Measurements from ENCODE around the gene TAC4. TPM values are rescaled to one million over a fixed set of nuclear protein-coding genes. Genes with fewer than 3 reads are reported as not detected.

The TAC4 gene
- total and polyA plus RNA-seq, 2 of the 13 experiments (the other 11 are each of a cell fraction or from before 2014, with no cell fraction given) = not detected

DNA sequence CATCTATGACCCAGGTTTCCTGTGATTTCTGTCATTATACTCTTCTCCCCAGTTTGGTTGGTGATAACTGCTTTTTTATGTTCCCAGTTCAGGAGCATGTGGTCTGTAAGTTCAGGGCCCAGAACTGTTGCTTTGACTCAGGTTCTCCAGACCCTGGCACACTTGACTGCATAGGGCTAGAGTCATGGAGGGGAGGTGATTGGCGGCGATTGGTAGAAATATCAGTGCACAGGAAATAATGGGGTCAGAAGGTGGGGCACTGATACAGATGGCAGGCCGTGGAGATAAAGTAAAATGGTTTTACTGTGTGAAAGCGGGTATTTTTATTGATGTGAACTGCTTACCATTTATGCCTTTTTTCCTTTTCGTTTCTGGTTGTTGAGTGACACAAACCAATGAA, 28.7 kb downstream of the TAC4 start:
- Histone ChIP-seq H3K9ac (ENCODE audit: insufficient read depth, low read depth, low read length) (no peak overlapping the region), H3K36me3 (replicated peaks in 1 of 2; ENCODE audit: control insufficient read depth in 1 of 2, insufficient read depth in 2 of 2, low read length in 2 of 2) (peaks cover 51 to 89% of the 10 kb centered on the region in 2 experiments), H3K4me1 (ENCODE audit: insufficient read depth, low read length) (no peaks in the 10 kb centered on the region), H3K9me3 (ENCODE audit: low read length) (no peaks in the 10 kb centered on the region), H3K27ac (ENCODE audit: extremely low read length, insufficient read depth, low read length) (no peak overlapping the region), H3K79me2 (ENCODE audit: insufficient read depth, low read length) (no peaks in the 10 kb centered on the region), H3K27me3 (ENCODE audit: control insufficient read depth in 1 of 2, insufficient read depth in 2 of 2, low read length in 2 of 2) (no peaks in the 10 kb centered on the region), H2AFZ (ENCODE audit: low read length) (no peak overlapping the region), H3K4me2 (ENCODE audit: low read depth, low read length) (no peak overlapping the region), H3K4me3 (replicated peaks in 1 of 3; ENCODE audit: insufficient read depth in 1 of 3, low read depth in 2 of 3, low read length in 3 of 3) (no peak overlapping the region), H4K20me1 (ENCODE audit: insufficient read depth, low read length) (no peaks in the 10 kb centered on the region)
- intact Hi-C loops (cut with micrococcal nuclease; ENCODE audit: unreplicated experiment) = no loop called here
- no TSS peak for BruUV-seq (replicated peaks)
- in situ Hi-C loops (cut with HindIII; ENCODE audit: extremely low pct_ligation_motif_present, low pct_unique_long_range_greater_than_20kb) = no loop called here
- 97% methylated on average over 5 of the region's 5 CpGs for WGBS (ENCODE audit: low lambda C conversion rate)
- DNase-seq (ENCODE audit: low spot score) (no peak), ATAC-seq (no peak), FAIRE-seq (no peak)
- POLR2A ChIA-PET = no interaction called here
- TF ChIP-seq RBM22 (optimal IDR thresholded peaks at IDR 0.05; ENCODE audit: low read length) = peak; percentile 38
- TF ChIP-seq, protein P1, sequence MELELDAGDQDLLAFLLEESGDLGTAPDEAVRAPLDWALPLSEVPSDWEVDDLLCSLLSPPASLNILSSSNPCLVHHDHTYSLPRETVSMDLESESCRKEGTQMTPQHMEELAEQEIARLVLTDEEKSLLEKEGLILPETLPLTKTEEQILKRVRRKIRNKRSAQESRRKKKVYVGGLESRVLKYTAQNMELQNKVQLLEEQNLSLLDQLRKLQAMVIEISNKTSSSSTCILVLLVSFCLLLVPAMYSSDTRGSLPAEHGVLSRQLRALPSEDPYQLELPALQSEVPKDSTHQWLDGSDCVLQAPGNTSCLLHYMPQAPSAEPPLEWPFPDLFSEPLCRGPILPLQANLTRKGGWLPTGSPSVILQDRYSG (CRISPR knock-in tag; IDR thresholded peaks at IDR 0.05) = no peak
- TF ChIP-seq ZFP36L1 (CRISPR knock-in tag; IDR thresholded peaks at IDR 0.05) = no peak
- no peak for TF ChIP-seq FLYWCH1 (CRISPR knock-in tag; IDR thresholded peaks at IDR 0.05)
- TF ChIP-seq ESRRA (CRISPR knock-in tag; IDR thresholded peaks at IDR 0.05; ENCODE audit: low read depth) = no peak
- no peak for TF ChIP-seq SOX5 (CRISPR knock-in tag; IDR thresholded peaks at IDR 0.05; ENCODE audit: borderline replicate concordance)
- TF ChIP-seq ZNF30 (CRISPR knock-in tag; IDR thresholded peaks at IDR 0.05) = no peak
- TF ChIP-seq ZFP36L2 (CRISPR knock-in tag; IDR thresholded peaks at IDR 0.05) = no peak
- CTCF ChIA-PET (ENCODE audit: low intra/inter-chr PET ratio, low total read pairs) = no interaction called here

GRCh38 chr17:49817993-49818392, 29.9 kb downstream of the TAC4 start:
- WGBS (ENCODE audit: low lambda C conversion rate) = 100% methylated on average over 4 of the region's 4 CpGs
- in situ Hi-C loops (cut with HindIII; ENCODE audit: extremely low pct_ligation_motif_present, low pct_unique_long_range_greater_than_20kb) = no loop called here
- no peak for FAIRE-seq
- no peak overlapping the region for H3K4me3 ChIP-seq (replicated peaks in 1 of 3; ENCODE audit: insufficient read depth in 1 of 3, low read depth in 2 of 3, low read length in 3 of 3)
- ChIA-PET POLR2A (no interaction called here), CTCF (ENCODE audit: low intra/inter-chr PET ratio, low total read pairs) (no interaction called here)
- intact Hi-C loops (cut with micrococcal nuclease; ENCODE audit: unreplicated experiment) = no loop called here
- no peaks in the 10 kb centered on the region for H3K79me2 ChIP-seq (ENCODE audit: insufficient read depth, low read length)
- H2AFZ ChIP-seq (ENCODE audit: low read length) = no peak overlapping the region
- no peak overlapping the region for H3K4me2 ChIP-seq (ENCODE audit: low read depth, low read length)
- no TSS peak for BruUV-seq (replicated peaks)
- peaks cover 45 to 89% of the 10 kb centered on the region in 2 experiments for H3K36me3 ChIP-seq (replicated peaks in 1 of 2; ENCODE audit: control insufficient read depth in 1 of 2, insufficient read depth in 2 of 2, low read length in 2 of 2)
- no peaks in the 10 kb centered on the region for H4K20me1 ChIP-seq (ENCODE audit: insufficient read depth, low read length)
- no peak overlapping the region for H3K27ac ChIP-seq (ENCODE audit: extremely low read length, insufficient read depth, low read length)
- no peak overlapping the region for H3K9ac ChIP-seq (ENCODE audit: insufficient read depth, low read depth, low read length)
- ATAC-seq = no peak
- no peaks in the 10 kb centered on the region for H3K27me3 ChIP-seq (ENCODE audit: control insufficient read depth in 1 of 2, insufficient read depth in 2 of 2, low read length in 2 of 2)
- DNase-seq (ENCODE audit: low spot score) = no peak
- no peaks in the 10 kb centered on the region for H3K4me1 ChIP-seq (ENCODE audit: insufficient read depth, low read length)
- no peaks in the 10 kb centered on the region for H3K9me3 ChIP-seq (ENCODE audit: low read length)
- no peak for TF ChIP-seq ETV5 (CRISPR knock-in tag; IDR thresholded peaks at IDR 0.05; ENCODE audit: borderline replicate concordance)
- no peak for TF ChIP-seq NFYB (CRISPR knock-in tag; IDR thresholded peaks at IDR 0.05)
- no peak for TF ChIP-seq ZNF207 (IDR thresholded peaks at IDR 0.05; ENCODE audit: borderline replicate concordance)
- TF ChIP-seq ZNF615 (CRISPR knock-in tag; IDR thresholded peaks at IDR 0.05; ENCODE audit: borderline replicate concordance) = no peak
- no peak for TF ChIP-seq RFX1 (IDR thresholded peaks at IDR 0.05)
- TF ChIP-seq ZSCAN20 (CRISPR knock-in tag; IDR thresholded peaks at IDR 0.05; ENCODE audit: borderline replicate concordance) = no peak
- TF ChIP-seq MYPOP (CRISPR knock-in tag; IDR thresholded peaks at IDR 0.05) = no peak
- TF ChIP-seq, protein P2, sequence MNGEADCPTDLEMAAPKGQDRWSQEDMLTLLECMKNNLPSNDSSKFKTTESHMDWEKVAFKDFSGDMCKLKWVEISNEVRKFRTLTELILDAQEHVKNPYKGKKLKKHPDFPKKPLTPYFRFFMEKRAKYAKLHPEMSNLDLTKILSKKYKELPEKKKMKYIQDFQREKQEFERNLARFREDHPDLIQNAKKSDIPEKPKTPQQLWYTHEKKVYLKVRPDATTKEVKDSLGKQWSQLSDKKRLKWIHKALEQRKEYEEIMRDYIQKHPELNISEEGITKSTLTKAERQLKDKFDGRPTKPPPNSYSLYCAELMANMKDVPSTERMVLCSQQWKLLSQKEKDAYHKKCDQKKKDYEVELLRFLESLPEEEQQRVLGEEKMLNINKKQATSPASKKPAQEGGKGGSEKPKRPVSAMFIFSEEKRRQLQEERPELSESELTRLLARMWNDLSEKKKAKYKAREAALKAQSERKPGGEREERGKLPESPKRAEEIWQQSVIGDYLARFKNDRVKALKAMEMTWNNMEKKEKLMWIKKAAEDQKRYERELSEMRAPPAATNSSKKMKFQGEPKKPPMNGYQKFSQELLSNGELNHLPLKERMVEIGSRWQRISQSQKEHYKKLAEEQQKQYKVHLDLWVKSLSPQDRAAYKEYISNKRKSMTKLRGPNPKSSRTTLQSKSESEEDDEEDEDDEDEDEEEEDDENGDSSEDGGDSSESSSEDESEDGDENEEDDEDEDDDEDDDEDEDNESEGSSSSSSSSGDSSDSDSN (CRISPR knock-in tag; IDR thresholded peaks at IDR 0.05) = no peak

All from HepG2 (cell line).